Measurements from ENCODE around the gene ZNF511. TPM values are rescaled to one million over a fixed set of nuclear protein-coding genes. Genes with fewer than 3 reads are reported as not detected.

The ZNF511 gene
- total and polyA plus RNA-seq, 2 of the 4 experiments (the other 2 are of a cell fraction) = 13.6 to 32.6 TPM

DNA sequence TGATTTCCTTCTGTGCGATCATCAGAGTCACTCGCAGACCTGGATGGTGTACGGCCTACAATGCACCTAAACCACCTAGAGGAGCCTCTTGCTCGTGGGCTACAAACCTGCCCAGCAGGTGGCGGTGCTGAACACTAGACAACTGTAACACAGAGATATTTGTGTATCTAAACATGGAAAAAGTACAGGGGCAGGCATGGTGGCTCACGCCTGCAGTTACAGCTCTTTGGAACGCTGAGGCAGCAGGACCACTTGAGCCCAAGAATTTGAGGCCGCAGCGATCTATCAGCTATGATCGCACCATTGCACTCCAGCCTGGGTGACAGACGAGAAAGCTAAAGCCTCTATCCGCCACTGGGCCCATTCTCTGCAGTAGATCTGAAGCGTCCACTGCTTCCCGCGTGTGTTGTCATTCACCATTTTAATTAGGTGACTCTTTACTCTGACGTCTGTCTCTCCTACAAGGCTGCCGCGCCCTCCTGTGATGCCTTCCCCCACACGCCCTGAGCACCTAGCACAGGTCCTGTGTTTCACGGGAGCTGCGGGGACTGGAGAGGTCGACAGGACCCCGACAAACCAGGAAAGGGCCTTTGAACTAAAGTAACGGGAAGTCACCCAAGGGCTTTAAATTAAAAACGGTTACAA is 816 bp upstream of the ZNF511 start:
- BruUV-seq (replicated peaks) = no TSS peak
- peak overlapping the region; percentile 89 for H2AK9ac ChIP-seq (replicated peaks; ENCODE audit: low read depth, low read length, poor library complexity)
- peaks cover 46% of the 10 kb centered on the region for H4K20me1 ChIP-seq (ENCODE audit: insufficient read depth, low read length)
- in situ Hi-C loops (cut with MboI; ENCODE audit: low sequenced_read_pairs) (no loop called here), intact Hi-C loops (cut with micrococcal nuclease) (loop anchor here (2.0 to 5.0 kb wide), 3 partner anchors 46 to 161 kb away; partner anchors contain the start of gene KNDC1), dilution Hi-C loops (cut with HindIII; ENCODE audit: low sequenced_read_pairs, unreplicated experiment) (no loop called here)
- H4K5ac ChIP-seq (ENCODE audit: low read depth, low read length) = no peak overlapping the region; the same call in 1 of the 2 replicates
- no peak for ATAC-seq (ENCODE audit: low read depth)
- no peaks in the 10 kb centered on the region for H3K9me3 ChIP-seq (ENCODE audit: control insufficient read depth, insufficient read depth, low read length)
- peak overlapping the region; percentile 64 for H2BK5ac ChIP-seq (ENCODE audit: low read depth, low read length, poor library complexity, severe bottlenecking)
- H3K79me1 ChIP-seq (ENCODE audit: low read depth in 1 of 2, low read length in 2 of 2) = peaks cover 11 to 57% of the 10 kb centered on the region in 2 experiments
- H3K9ac ChIP-seq (ENCODE audit: low read depth, low read length) = peak overlapping the region; percentile 88
- H3K27me3 ChIP-seq (ENCODE audit: control insufficient read depth, insufficient read depth, low read length) = no peaks in the 10 kb centered on the region
- peak; percentile 58 for DNase-seq
- H2BK20ac ChIP-seq (ENCODE audit: low read depth, low read length) = no peak overlapping the region
- H3K4ac ChIP-seq (ENCODE audit: low read depth, low read length) = peak overlapping the region; percentile 71
- H3K9me1 ChIP-seq (ENCODE audit: insufficient read depth, low read length) = peaks cover 14% of the 10 kb centered on the region; the same call in 1 of the 2 replicates
- peak overlapping the region; percentile 83 for H3K27ac ChIP-seq (ENCODE audit: insufficient read depth, low read length)
- H3K4me3 ChIP-seq (ENCODE audit: insufficient read depth, low read depth, low read length) = peak overlapping the region; percentile 67
- H4K91ac ChIP-seq (ENCODE audit: insufficient read depth, low read depth, low read length) = peak overlapping the region; percentile 11; the same call in 1 of the 2 replicates
- ChIA-PET CTCF (interaction anchor here (0.6 to 1.1 kb wide), 5 partner anchors 12 to 45 kb away, joined by 3 to 5 read pairs (median 3); no protein-coding TSS in a partner anchor), POLR2A (ENCODE audit: unreplicated experiment) (no interaction called here)
- H3K4me1 ChIP-seq (ENCODE audit: control insufficient read depth, insufficient read depth, low read length) = peaks cover 8% of the 10 kb centered on the region
- H3K18ac ChIP-seq (ENCODE audit: low read depth, low read length) = no peak overlapping the region
- WGBS, 2 experiments (ENCODE audit: extremely low coverage in 2 of 2, insufficient read length in 1 of 2) = 3% methylated on average over 11 of the region's 25 CpGs; no CpG with 5 or more reads in 1 of the 2 experiments
- 0 out of 2 replicates have a peak overlapping the region, but pooled peaks have one; percentile 10 for H3K56ac ChIP-seq (ENCODE audit: extremely low read depth, insufficient read depth, low read length)
- no peak overlapping the region for H2BK120ac ChIP-seq (ENCODE audit: low read depth, low read length)
- no peak overlapping the region for H2BK15ac ChIP-seq (ENCODE audit: low read depth, low read length)
- peak overlapping the region; percentile 6 for H2AK5ac ChIP-seq (ENCODE audit: low read depth, low read length)
- H2AFZ ChIP-seq (replicated peaks; ENCODE audit: low read length, poor library complexity) = peak overlapping the region; percentile 99
- H3K23ac ChIP-seq (ENCODE audit: low read depth, low read length) = no peak overlapping the region
- peaks cover 14% of the 10 kb centered on the region; the same call in 1 of the 2 replicates for H3K36me3 ChIP-seq (ENCODE audit: control insufficient read depth, insufficient read depth, low read length)
- peak overlapping the region; percentile 22 for H3K14ac ChIP-seq (replicated peaks; ENCODE audit: low read depth, low read length)
- no peak for TF ChIP-seq BHLHE40 (IDR thresholded peaks at IDR 0.05; ENCODE audit: low read depth, low read length)
- peak; percentile 63 for TF ChIP-seq MXI1 (IDR thresholded peaks at IDR 0.05; ENCODE audit: borderline replicate concordance, low read depth, low read length)
- TF ChIP-seq RCOR1 (IDR thresholded peaks at IDR 0.05; ENCODE audit: insufficient replicate concordance, low read length) = no peak
- no peak for TF ChIP-seq CHD1 (IDR thresholded peaks at IDR 0.05; ENCODE audit: low read depth, low read length)
- TF ChIP-seq, protein P1, sequence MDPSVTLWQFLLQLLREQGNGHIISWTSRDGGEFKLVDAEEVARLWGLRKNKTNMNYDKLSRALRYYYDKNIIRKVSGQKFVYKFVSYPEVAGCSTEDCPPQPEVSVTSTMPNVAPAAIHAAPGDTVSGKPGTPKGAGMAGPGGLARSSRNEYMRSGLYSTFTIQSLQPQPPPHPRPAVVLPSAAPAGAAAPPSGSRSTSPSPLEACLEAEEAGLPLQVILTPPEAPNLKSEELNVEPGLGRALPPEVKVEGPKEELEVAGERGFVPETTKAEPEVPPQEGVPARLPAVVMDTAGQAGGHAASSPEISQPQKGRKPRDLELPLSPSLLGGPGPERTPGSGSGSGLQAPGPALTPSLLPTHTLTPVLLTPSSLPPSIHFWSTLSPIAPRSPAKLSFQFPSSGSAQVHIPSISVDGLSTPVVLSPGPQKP (IDR thresholded peaks at IDR 0.05; ENCODE audit: borderline replicate concordance, low read depth, low read length) = no peak
- TF ChIP-seq, protein P2, sequence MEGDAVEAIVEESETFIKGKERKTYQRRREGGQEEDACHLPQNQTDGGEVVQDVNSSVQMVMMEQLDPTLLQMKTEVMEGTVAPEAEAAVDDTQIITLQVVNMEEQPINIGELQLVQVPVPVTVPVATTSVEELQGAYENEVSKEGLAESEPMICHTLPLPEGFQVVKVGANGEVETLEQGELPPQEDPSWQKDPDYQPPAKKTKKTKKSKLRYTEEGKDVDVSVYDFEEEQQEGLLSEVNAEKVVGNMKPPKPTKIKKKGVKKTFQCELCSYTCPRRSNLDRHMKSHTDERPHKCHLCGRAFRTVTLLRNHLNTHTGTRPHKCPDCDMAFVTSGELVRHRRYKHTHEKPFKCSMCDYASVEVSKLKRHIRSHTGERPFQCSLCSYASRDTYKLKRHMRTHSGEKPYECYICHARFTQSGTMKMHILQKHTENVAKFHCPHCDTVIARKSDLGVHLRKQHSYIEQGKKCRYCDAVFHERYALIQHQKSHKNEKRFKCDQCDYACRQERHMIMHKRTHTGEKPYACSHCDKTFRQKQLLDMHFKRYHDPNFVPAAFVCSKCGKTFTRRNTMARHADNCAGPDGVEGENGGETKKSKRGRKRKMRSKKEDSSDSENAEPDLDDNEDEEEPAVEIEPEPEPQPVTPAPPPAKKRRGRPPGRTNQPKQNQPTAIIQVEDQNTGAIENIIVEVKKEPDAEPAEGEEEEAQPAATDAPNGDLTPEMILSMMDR (conservative IDR thresholded peaks at IDR 0.05; ENCODE audit: low read depth, low read length) = peak; percentile 62
- no peak for TF ChIP-seq CEBPB (IDR thresholded peaks at IDR 0.05; ENCODE audit: low read depth, low read length)
- peak; percentile 32; the same call in 1 of the 2 replicates for TF ChIP-seq POLR2A (IDR thresholded peaks at IDR 0.05; ENCODE audit: low read depth, low read length)
- peak; percentile 13; the same call in 1 of the 2 replicates for TF ChIP-seq SMC3 (IDR thresholded peaks at IDR 0.05; ENCODE audit: low read depth, low read length)
- TF ChIP-seq RFX5 (IDR thresholded peaks at IDR 0.05; ENCODE audit: low read depth, low read length) = no peak
- peak overlapping the region; percentile 100 for H3K4me2 ChIP-seq (ENCODE audit: low read depth, low read length)
- peak overlapping the region; percentile 60 to 65; a peak in 2 of 4 replicates for H4K8ac ChIP-seq (ENCODE audit: low read depth in 2 of 2, low read length in 2 of 2)
